GM19025 (cell line): ENCODE results near the gene SMC1B.
"Not testable (repeated sequence)": the region's sequence is repeated elsewhere in the genome, so short reads cannot be mapped to it uniquely, and the experiment has no call there.

Experiments used
- ATAC-seq: cut with Tn5 transposase; IDR thresholded peaks from one replicate; pipeline ENCODE4 v1.9.1; 2021; ENCODE audit warnings: mild to moderate bottlenecking, low read depth, moderate library complexity; ENCODE audit not compliant: unreplicated experiment

Gene SMC1B

GRCh38 chr22:45422237-45422983 lies 9.0 kb upstream of the SMC1B start:
- no peak for ATAC-seq

DNA sequence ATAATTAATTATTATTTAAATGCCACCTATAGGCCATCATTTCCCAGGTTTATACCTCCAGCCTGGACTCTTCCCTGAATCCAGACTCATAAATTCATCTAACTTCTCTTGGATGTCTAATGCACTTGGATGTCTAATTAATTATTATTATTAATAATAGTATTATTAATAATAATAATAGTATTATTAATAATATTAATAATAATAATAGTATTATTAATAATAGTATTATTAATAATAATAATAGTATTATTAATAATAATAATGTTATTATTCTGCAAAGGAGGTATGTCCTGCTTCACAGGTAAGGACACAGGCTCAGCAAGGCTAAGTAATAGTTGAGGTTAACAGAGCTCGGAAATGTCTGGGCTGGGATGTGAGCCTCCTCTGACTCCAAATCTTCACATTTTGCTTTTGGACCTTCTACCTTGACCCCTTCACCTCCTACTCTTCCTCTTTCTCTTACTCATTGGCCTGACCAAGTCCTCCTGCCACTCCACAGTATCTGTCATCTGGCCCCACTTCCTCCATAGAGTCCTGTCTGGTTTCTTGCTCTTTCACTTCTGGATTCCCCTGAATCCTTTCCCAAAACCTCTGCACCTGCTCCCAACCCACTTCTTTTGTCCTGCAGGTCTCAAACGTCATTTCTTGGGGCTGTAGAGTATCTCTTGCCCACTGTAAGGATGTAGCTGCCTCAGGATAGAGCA lies 8.1 kb upstream of the SMC1B start:
- no peak for ATAC-seq

GRCh38 chr22:45420539-45420938 lies 7.1 kb upstream of the SMC1B start:
- ATAC-seq: no peak

DNA sequence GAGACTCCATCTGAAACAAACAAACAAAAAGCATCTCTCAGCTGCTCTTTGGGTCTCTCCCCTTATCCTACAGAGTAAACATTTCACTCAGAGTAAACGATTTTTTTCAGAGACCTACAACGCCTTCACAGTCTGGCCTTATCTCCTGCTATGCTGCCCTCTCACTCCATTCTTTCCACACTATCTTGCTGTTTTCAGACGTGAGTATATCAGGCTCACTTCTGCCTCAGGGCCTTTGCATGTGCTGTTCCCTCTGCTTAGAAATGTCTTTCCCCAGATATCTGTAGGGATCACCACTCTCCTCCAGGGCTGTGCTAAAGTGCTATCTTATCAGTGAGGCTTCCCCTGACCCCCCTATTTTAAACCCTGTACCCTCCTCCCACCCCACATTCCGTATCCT lies 6.6 kb upstream of the SMC1B start:
- no peak for ATAC-seq

GRCh38 chr22:45418770-45419138 lies 5.4 kb upstream of the SMC1B start:
- ATAC-seq: no peak

- ATAC-seq: no peak
Measured at GRCh38 chr22:45418056-45418769, 4.8 kb upstream of the SMC1B start.

GRCh38 chr22:45413013-45413367 lies 409 bp downstream of the SMC1B start:
- ATAC-seq: no peak

GRCh38 chr22:45407793-45408192 lies 5.6 kb downstream of the SMC1B start:
- no peak for ATAC-seq

DNA sequence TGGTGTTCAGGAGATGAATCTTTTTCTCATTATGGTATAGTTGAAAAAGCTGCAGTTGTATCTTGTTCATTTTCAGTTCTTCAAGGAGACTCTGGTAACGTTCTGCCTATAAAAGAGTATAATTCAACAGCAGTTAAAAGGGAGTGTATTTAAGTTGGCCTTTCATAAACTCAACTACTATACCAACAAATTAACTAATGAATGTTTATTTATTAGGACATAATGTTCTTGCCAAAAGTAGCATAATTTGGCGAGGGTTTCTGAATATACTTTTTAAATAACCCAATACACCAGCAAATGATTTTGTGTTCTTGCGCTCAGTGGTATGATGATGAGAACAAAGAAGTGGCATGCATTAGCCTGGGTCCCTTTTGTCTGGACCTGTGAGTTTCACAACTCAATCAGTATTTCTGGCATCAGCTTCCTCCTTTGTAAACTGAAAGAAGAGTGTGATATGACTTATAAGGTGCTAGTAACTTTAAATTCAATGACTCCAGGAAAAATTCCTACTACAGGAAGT lies 10.9 kb downstream of the SMC1B start:
- no peak for ATAC-seq

- no peak for ATAC-seq
Measured at GRCh38 chr22:45399712-45400445, 13.5 kb downstream of the SMC1B start.

DNA sequence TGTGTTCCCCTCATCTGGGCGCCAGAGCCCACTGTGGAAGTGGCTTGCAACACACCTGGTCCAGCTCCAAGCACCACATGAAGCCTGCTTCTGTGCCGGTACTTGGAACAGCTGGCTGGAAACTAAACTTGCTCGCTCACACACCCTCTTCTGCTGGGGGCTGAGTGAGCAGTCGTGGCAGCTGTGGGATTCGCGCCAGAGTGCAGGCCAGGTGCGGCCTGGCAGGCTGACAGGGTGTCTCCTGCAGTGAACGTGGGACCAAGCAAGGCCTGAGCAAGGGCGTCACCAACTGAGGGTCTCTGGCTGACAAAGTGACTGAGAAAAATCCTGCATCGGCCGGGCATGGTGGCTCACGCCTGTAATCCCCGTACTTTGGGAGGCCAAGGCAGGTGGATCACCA lies 15.2 kb downstream of the SMC1B start:
- no peak for ATAC-seq

DNA sequence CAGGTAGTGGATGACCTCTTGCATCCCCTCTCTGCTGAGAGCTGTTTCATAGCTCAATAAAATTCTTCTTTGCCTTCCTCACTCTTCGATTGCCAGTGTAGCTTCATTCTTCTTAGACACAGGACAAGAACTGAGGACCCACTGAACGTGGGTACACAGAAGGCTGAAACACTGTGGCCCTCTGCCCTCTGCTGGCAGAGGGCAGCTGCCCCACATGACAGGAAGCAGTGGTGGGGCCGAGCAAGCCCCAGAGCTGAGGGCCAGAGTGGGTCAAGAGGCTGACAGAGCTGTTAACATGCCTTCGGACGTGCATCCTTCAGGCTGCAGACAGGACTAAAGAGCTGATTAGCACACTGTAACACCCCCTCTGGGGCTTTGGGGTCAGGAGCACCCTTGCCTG lies 15.6 kb downstream of the SMC1B start:
- ATAC-seq: no peak

DNA sequence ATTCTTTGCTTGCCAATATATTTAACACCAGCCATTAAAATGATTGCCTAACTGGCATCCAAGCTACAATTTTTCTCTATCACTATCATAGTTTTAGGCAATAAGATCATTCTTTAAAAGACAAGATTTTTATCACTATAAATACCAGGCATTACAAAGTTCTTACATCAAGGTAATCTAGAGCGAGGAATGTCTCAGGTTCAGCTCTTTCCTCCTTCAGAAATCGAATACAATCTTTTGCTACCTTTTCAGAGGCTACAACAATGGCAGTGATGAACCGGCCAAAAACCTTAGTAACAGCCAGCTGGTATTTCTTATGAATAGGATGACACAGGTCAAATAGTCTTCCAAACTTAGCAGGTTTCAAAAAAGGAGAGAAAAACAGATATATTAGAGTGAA lies 23.9 kb downstream of the SMC1B start:
- ATAC-seq: no peak

DNA sequence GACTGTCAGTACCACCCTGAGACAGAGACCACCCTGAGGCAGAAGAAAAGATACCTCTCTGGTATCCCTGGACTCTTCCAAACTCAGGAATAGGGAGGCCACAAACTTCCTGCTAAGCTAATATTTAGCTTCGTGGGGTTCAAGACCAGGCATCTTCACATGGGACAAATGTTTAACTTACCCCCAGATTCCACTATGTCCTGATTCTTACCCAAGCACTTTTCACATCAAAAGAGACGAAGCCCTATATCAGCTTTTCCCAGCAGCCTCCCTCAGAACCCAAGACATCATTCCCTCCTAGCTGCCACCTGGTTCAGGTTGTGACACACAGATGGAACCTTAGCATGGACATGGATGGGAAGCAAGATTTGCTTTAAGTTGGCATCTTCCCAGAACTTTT lies 32.1 kb downstream of the SMC1B start:
- no peak for ATAC-seq

DNA sequence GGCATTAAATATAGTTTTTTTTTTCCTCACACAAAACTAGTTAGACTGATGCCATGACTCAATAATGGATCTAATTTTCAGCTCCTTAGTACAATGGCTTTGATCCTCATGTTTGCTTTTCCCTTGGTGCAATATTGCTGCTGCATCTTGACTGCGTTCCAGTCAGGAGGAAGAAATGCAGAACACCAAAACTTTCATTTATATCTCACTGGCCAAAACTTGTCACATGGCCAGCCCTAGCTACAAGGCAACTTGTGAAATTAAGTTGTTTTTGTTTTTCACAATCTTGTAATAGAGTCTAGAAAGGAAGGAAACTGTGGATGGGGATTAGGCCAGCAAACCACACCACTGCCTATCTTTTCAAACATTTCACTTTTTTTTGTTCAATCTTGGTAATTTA lies 36.7 kb downstream of the SMC1B start:
- no peak for ATAC-seq

GRCh38 chr22:45376009-45376408 lies 37.4 kb downstream of the SMC1B start:
- no peak for ATAC-seq

DNA sequence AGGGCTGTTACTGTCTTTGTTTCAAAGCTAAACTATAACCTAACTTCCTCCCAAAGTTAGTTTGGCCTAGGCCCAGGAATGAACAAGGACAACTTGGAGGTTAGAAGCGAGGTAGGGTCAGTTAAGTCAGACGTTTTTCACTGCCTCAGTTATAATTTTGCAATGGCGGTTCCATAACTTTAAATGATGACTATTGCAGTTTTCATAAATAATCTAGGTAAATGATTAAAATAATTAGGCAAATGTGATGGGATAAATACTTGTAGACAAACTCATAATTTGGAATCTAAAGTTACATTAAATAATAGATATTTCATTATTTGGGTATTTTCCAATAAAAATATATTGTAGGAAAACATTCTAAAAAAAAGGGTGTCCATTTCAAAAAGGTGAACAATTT lies 39.8 kb downstream of the SMC1B start:
- ATAC-seq: not testable (repeated sequence)

DNA sequence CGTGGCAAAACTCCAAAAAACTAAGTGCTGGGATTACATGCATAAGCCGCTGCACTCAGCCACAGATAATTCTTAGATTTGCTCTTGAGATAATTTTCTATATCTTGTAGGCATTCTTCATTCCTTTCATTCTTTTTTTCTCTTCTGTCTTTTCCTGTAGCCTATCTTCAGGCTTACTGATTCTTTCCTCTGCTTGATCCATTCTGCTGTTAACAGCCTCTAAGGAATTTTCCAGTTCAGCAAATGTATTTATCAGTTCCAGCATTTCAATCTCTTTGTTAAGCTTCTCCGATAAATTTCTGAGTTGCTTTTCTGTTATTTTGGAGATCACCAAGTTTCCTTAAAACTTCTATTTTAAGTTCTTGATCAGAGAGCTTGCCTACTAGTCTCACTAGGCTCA lies 46.7 kb downstream of the SMC1B start:
- no peak for ATAC-seq

DNA sequence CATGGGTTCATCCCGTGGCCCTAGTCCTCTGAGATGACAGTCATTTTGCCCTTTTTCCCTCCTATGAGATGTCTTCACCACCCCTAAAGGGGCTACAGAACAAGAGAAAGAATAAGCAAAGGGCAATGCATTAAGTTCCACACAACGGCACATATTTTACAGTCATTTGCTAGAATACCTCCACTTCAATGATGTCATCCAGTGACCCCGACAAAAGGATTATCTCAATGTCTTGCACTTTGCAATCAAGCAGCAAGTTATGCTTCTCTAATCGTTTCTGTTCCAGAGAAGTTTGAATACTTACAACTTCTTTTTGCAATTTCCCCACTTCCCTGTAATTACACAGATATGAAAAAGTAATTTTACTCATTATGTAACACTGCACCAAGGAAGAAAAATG lies 53.8 kb downstream of the SMC1B start:
- no peak for ATAC-seq

- ATAC-seq: no peak
Measured at GRCh38 chr22:45358127-45358526, 55.3 kb downstream of the SMC1B start.

DNA sequence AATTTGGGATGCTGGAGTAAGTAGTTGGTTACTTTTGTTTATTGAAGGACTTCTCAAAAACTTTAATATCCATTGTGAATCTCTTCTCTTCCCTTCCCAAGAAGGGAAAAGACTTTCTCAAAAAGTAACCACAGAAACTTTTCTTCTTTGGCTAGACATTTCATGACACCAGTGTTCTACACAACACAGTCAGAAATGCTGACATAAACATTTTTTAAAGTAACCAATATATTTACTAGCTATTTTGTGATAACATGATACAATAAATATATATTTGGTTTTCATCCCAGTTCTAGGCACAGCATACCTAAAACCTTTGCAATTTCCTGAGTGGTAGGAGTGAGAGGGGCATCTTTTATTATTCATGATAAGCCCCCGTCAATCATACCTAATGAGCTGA lies 55.9 kb downstream of the SMC1B start:
- no peak for ATAC-seq
